GM12878 (cell line): Measurements from ENCODE around the gene SHROOM3. TPM values are rescaled to one million over a fixed set of nuclear protein-coding genes. Genes with fewer than 3 reads are reported as not detected.

Experiments
- ATAC-seq: fragments of 200-7000 bp; cut with Tn5 transposase; 3 replicates; pipeline ENCODE4 v1.9.1; 2020; ENCODE audit warnings: mild to moderate bottlenecking, moderate library complexity
- BruUV-seq: library from RNA; stranded (reverse); fragments of 400-500 nt; replicated peaks from 2 replicates; lab custom pipeline; 2021; lab: Mats Ljungman, UMichigan
- CTCF ChIA-PET: fragments of 300-600 bp; sonication (Branson Sonifier 250); formaldehyde crosslinking; extraction: SDS; loops from one replicate; lab custom pipeline; 2021; ENCODE audit warnings: inconsistent platforms; lab: Yijun Ruan, JAX
- POLR2A ChIA-PET: fragments of 350-600 bp; formaldehyde crosslinking; extraction: SDS; loops from one replicate; lab custom pipeline; 2021; ENCODE audit warnings: inconsistent platforms; lab: Charles Lee
- RAD21 ChIA-PET: fragments of 300-600 bp; sonication (Branson Sonifier 250); formaldehyde crosslinking; loops from one replicate; lab custom pipeline; 2023; ENCODE audit warnings: antibody characterized with exemption; ENCODE audit not compliant: unreplicated experiment; lab: Charles Lee
- SMC1A ChIA-PET: fragments of 300-600 bp; sonication (Branson Sonifier 250); formaldehyde crosslinking; loops from one replicate; lab custom pipeline; 2023; ENCODE audit not compliant: unreplicated experiment, uncharacterized antibody; lab: Charles Lee
- DNase-seq: peaks from one replicate; pipeline ENCODE4 v3.0.0-alpha.2; 2011; ENCODE audit warnings: low read depth, low spot score
- FAIRE-seq: peaks from 3 replicates; lab custom pipeline; 2011; peaks lifted over from hg19 to GRCh38; lab: Jason Lieb, UNC
- H2AFZ ChIP-seq: 2 replicates; pipeline ENCODE4 v1.6.0; 2011; ENCODE audit warnings: low read depth, low read length, control low read depth; ENCODE audit not compliant: control insufficient read depth
- H3K27ac ChIP-seq: 2 replicates; pipeline ENCODE4 v1.5.1; 2011; ENCODE audit warnings: control low read depth; ENCODE audit not compliant: control insufficient read depth, insufficient read depth
- H3K27me3 ChIP-seq, 2 experiments: replicated peaks in 1 of 2; 2 replicates each; pipeline versions ENCODE4 v1.6.0 to v1.6.1; 2011; ENCODE audit warnings: low read length in 1 of 2; ENCODE audit not compliant: control insufficient read depth in 2 of 2, insufficient read depth in 2 of 2
- H3K36me3 ChIP-seq, 2 experiments: 2 replicates each; pipeline ENCODE4 v1.5.1; 2011; ENCODE audit warnings: low read length in 1 of 2; ENCODE audit not compliant: control insufficient read depth in 2 of 2, insufficient read depth in 2 of 2
- H3K4me1 ChIP-seq: 2 replicates; pipeline ENCODE4 v1.6.1; 2011; ENCODE audit warnings: mild to moderate bottlenecking, low read length, moderate library complexity, mixed read lengths; ENCODE audit not compliant: control insufficient read depth, insufficient read depth
- H3K4me2 ChIP-seq: 2 replicates; pipeline ENCODE4 v1.6.0; 2011; ENCODE audit warnings: control low read depth; ENCODE audit not compliant: control insufficient read depth, insufficient read depth
- H3K4me3 ChIP-seq: fragments of 200-600 bp; sonication (generic); 2 replicates; pipeline ENCODE4 v1.5.1; 2016
- H3K79me2 ChIP-seq: 2 replicates; pipeline ENCODE4 v1.6.0; 2011; ENCODE audit warnings: low read length; ENCODE audit not compliant: control insufficient read depth, insufficient read depth
- H3K9ac ChIP-seq: 2 replicates; pipeline ENCODE4 v1.8.0; 2011; ENCODE audit warnings: low read length, control low read depth, mixed read lengths; ENCODE audit not compliant: control insufficient read depth, insufficient read depth
- H3K9me3 ChIP-seq: replicated peaks from 3 replicates; pipeline ENCODE4 v1.5.1; 2011; ENCODE audit warnings: mild to moderate bottlenecking, low read length; ENCODE audit not compliant: control insufficient read depth, insufficient read depth
- H4K20me1 ChIP-seq: 2 replicates; pipeline ENCODE4 v1.6.0; 2011; ENCODE audit not compliant: control insufficient read depth, insufficient read depth
- CUX1 ChIP-seq: IDR thresholded peaks from 2 replicates; pipeline ENCODE4 v1.6.1; 2012; ENCODE audit warnings: improper control_type of control experiment, low read depth, low read length; ENCODE audit not compliant: insufficient replicate concordance
- ETV6 ChIP-seq, 2 experiments: fragments of 450-650 bp in 1 of 2; IDR thresholded peaks in 1 of 2; conservative IDR thresholded peaks in 1 of 2; 2 replicates each; pipeline ENCODE4 v1.6.1; 2014; ENCODE audit warnings: antibody characterized with exemption in 1 of 2, borderline replicate concordance in 1 of 2, low read depth in 1 of 2, mild to moderate bottlenecking in 1 of 2, moderate library complexity in 1 of 2
- GABPA ChIP-seq: IDR thresholded peaks from 2 replicates; pipeline ENCODE4 v1.6.1; 2014; ENCODE audit warnings: antibody characterized with exemption, low read depth, mild to moderate bottlenecking, inconsistent platforms
- MEF2A ChIP-seq: IDR thresholded peaks from 2 replicates; pipeline ENCODE4 v1.6.1; 2011; ENCODE audit warnings: low read depth, mild to moderate bottlenecking, low read length, moderate library complexity; ENCODE audit not compliant: insufficient read depth
- POLR2AphosphoS2 ChIP-seq: IDR thresholded peaks from 2 replicates; pipeline ENCODE4 v1.6.1; 2011; ENCODE audit warnings: low read depth, mild to moderate bottlenecking, low read length, improper control_type of control experiment, moderate library complexity
- SMC3 ChIP-seq: IDR thresholded peaks from 2 replicates; pipeline ENCODE4 v1.6.1; 2011; ENCODE audit warnings: low read length, improper control_type of control experiment, borderline replicate concordance
- ZNF217 ChIP-seq: fragments of 450-650 bp; IDR thresholded peaks from 2 replicates; pipeline ENCODE4 v1.6.1; 2017; ENCODE audit warnings: antibody characterized with exemption, mild to moderate bottlenecking
- WGBS: methylation state at CpG from one replicate; pipeline ENCODE4 v1.1.6; 2016; ENCODE audit warnings: low lambda C conversion rate; ENCODE audit not compliant: insufficient replicate concordance, insufficient coverage; ENCODE audit errors: missing lambda C conversion rate; 5-methylcytosine and 5-hydroxymethylcytosine counted together
- in situ Hi-C: fragments of 300-500 bp; cut with MboI; formaldehyde crosslinking; loops from 9 replicates; pipeline ENCODE4 v1.14.3; 2018; ENCODE audit warnings: mixed read lengths
- intact Hi-C: fragments of 100-400 bp; cut with micrococcal nuclease; formaldehyde crosslinking; loops from one replicate; pipeline ENCODE4 v1.14.2; 2022; ENCODE audit not compliant: unreplicated experiment
- polyA plus RNA-seq, 11 experiments: library from polyadenylated mRNA; depleted of rRNA in 4 of 11; unstranded in 6 of 11; stranded (reverse) in 5 of 11; fragments of >200 nt; fragmentation: Nextera tagmentation in 4 of 11; fragmentation: Illumina TruSeq in 1 of 11; extraction: Ambion mirVana in 4 of 11; extraction: Trizol in 1 of 11; gene quantifications; 1 replicate in 1 of 11; 2 replicates in 10 of 11; pipeline versions ENCODE4 v1.2.1 to v1.2.3, GENCODE V29; 2011 to 2016; ENCODE audit warnings: inconsistent platforms in 2 of 11, missing spikeins in 2 of 11, low read depth in 1 of 11
- total RNA-seq, 4 experiments: library from RNA; depleted of rRNA in 3 of 4; stranded (reverse); fragments of >200 nt in 3 of 4; fragmentation: Illumina TruSeq in 1 of 4; extraction: Trizol in 1 of 4; gene quantifications; 2 replicates each; pipeline versions ENCODE4 v1.2.1 to v1.2.3, GENCODE V29; 2013 to 2021

Gene SHROOM3
- total and polyA plus RNA-seq, 10 of the 15 experiments (the other 5 are each of a cell fraction or from before 2014, with no cell fraction given) = under 0.01 to 0.29 (median 0.08) TPM; not detected in 1

- no peak overlapping the region for H3K4me2 ChIP-seq
- RAD21 ChIA-PET = no interaction called here
- ATAC-seq = no peak
- no peaks in the 10 kb centered on the region for H3K36me3 ChIP-seq
- H3K79me2 ChIP-seq = no peaks in the 10 kb centered on the region
- SMC1A ChIA-PET = no interaction called here
- no peak overlapping the region for H3K4me3 ChIP-seq
- H3K27me3 ChIP-seq = no peaks in the 10 kb centered on the region
- no peak overlapping the region for H3K27ac ChIP-seq
- no peaks in the 10 kb centered on the region for H3K9me3 ChIP-seq
- intact Hi-C loops = no loop called here
- no peaks in the 10 kb centered on the region for H4K20me1 ChIP-seq
- no TSS peak for BruUV-seq
- no peak for TF ChIP-seq ZNF217
- no peak for TF ChIP-seq MEF2A
- in situ Hi-C loops = no loop called here
- no peak overlapping the region for H2AFZ ChIP-seq
- FAIRE-seq = no peak
- POLR2A ChIA-PET = no interaction called here
- DNase-seq = no peak
- CTCF ChIA-PET = no interaction called here
- H3K4me1 ChIP-seq = no peaks in the 10 kb centered on the region
- H3K9ac ChIP-seq = no peak overlapping the region
Measured at GRCh38 chr4:76654791-76655190, 219.8 kb downstream of the SHROOM3 start.

GRCh38 chr4:76655566-76656479 lies 220.8 kb downstream of the SHROOM3 start:
- Histone ChIP-seq H3K27ac (no peak overlapping the region), H3K9me3 (no peaks in the 10 kb centered on the region), H3K9ac (no peak overlapping the region), H2AFZ (no peak overlapping the region), H3K27me3 (no peaks in the 10 kb centered on the region), H3K4me1 (no peaks in the 10 kb centered on the region), H3K4me2 (no peak overlapping the region), H3K79me2 (no peaks in the 10 kb centered on the region), H3K36me3 (no peaks in the 10 kb centered on the region), H4K20me1 (no peaks in the 10 kb centered on the region), H3K4me3 (no peak overlapping the region)
- SMC1A ChIA-PET = no interaction called here
- in situ Hi-C loops = no loop called here
- CTCF ChIA-PET = no interaction called here
- POLR2A ChIA-PET = no interaction called here
- ATAC-seq (no peak), DNase-seq (no peak), FAIRE-seq (no peak)
- TF ChIP-seq CUX1 (no peak), GABPA (no peak), SMC3 (no peak), ETV6 (conservative IDR thresholded peaks at IDR 0.05 in 1 of 2, IDR thresholded peaks at IDR 0.05 in 1 of 2; ENCODE audit: borderline replicate concordance in 1 of 2, low read depth in 1 of 2) (no peak), POLR2AphosphoS2 (no peak)
- RAD21 ChIA-PET = no interaction called here
- WGBS = 75% methylated on average over 6 of the region's 6 CpGs
- no TSS peak for BruUV-seq
- intact Hi-C loops = no loop called here
